Psoas muscle (tissue), 8 donors: ENCODE data around the gene TMEM54. TPM values are rescaled to one million over a fixed set of nuclear protein-coding genes. Genes with fewer than 3 reads are reported as not detected.

ENCODE experiments used
- ATAC-seq, 4 donors: fragments of 200-7000 bp; cut with Tn5 transposase; one replicate each; pipeline ENCODE4 v1.9.1; 2020; ENCODE audit warnings: moderate library complexity in 3 of 4, mild to moderate bottlenecking in 2 of 4
- DNase-seq, 2 donors: peaks; one replicate each; pipeline ENCODE4 v3.0.0-alpha.2; 2020
- H3K27ac ChIP-seq: fragments of 200-600 bp; one replicate; pipeline ENCODE4 v1.8.0; 2022
- H3K27me3 ChIP-seq, 3 donors: fragments of 200-600 bp in 1 of 3; one replicate each; pipeline versions ENCODE4 v1.6.1 to v1.8.0; 2013 to 2022; ENCODE audit warnings: low read length in 2 of 3, mild to moderate bottlenecking in 2 of 3, moderate library complexity in 1 of 3; ENCODE audit not compliant: insufficient read depth in 3 of 3
- H3K36me3 ChIP-seq, 2 donors: fragments of 200-600 bp in 1 of 2; one replicate each; pipeline versions ENCODE4 v1.6.1 to v1.8.0; 2013 to 2022; ENCODE audit warnings: low read depth in 1 of 2, mild to moderate bottlenecking in 1 of 2, moderate library complexity in 1 of 2; ENCODE audit not compliant: insufficient read depth in 1 of 2
- H3K4me1 ChIP-seq: fragments of 200-600 bp; one replicate; pipeline ENCODE4 v1.8.0; 2022
- H3K4me3 ChIP-seq: fragments of 200-600 bp; one replicate; pipeline ENCODE4 v1.8.0; 2022; ENCODE audit warnings: mild to moderate bottlenecking
- H3K9me3 ChIP-seq: fragments of 200-600 bp; one replicate; pipeline ENCODE4 v1.8.0; 2022
- CTCF ChIP-seq: fragments of 200-600 bp; IDR thresholded peaks from one replicate; pipeline ENCODE4 v1.8.0; 2022; ENCODE audit warnings: antibody characterized with exemption
- WGBS, 3 donors: extraction: QIAGEN DNeasy Blood & Tissue Kit; methylation state at CpG; one replicate each; pipeline versions ENCODE4 v1.1.6 to v1.1.7; 2013; 5-methylcytosine and 5-hydroxymethylcytosine counted together
- intact Hi-C, 2 donors: fragments of 100-400 bp; cut with DNase I; formaldehyde crosslinking; loops; one replicate each; pipeline versions ENCODE4 v1.11.0 to v1.14.2; 2022
- polyA plus RNA-seq, 3 donors: library from polyadenylated mRNA; stranded (reverse); fragments of 200-250 nt; gene quantifications; one replicate each; pipeline ENCODE4 v1.2.3, GENCODE V29; 2013
- total RNA-seq, 4 donors: library from RNA; stranded (reverse); fragmentation: NEBNext Ultra II Directional in 2 of 4; extraction: Animal tissue kit (Norgen Biotek cat#: 25700) in 2 of 4; gene quantifications; one replicate each; pipeline versions ENCODE4 v1.2.1 to v1.2.4, GENCODE V29; 2021 to 2023
- donor health status: healthy with polysubstance abuse.
- donor health status: DM: no; HTN: no; CAD: no; lungs with moderate emphysema.
- donor health status: Bipolar disorder and iron deficiency.
- donor health status: healthy.
- donor health status: DM: yes; HTN: yes; CAD: no.
- donor health status: DM: no; HTN: no; CAD: no.
- donor health status: DM: no; HTN: no; CAD: no.
- donor health status: DM: yes; HTN: yes; CAD: no.

TMEM54 gene
- total and polyA plus RNA-seq, 7 donors = 4.7 to 11.8 (median 5.9) TPM

GRCh38 chr1:32867671-32868070 lies 33.5 kb downstream of the TMEM54 start:
- no peak overlapping the region for H3K27ac ChIP-seq
- H3K4me1 ChIP-seq = peaks cover 20% of the 10 kb centered on the region
- H3K36me3 ChIP-seq = peaks cover 0 to 10% of the 10 kb centered on the region in 2 donors
- WGBS, 3 donors = 93 to 96% (median 93%) methylated on average over 7 of the region's 7 CpGs
- no peaks in the 10 kb centered on the region for H3K9me3 ChIP-seq
- DNase-seq (no peak), ATAC-seq (no peak)
- no peaks in the 10 kb centered on the region for H3K27me3 ChIP-seq
- TF ChIP-seq CTCF = no peak
- H3K4me3 ChIP-seq = no peak overlapping the region
- intact Hi-C loops = no loop called here

- intact Hi-C loops = no loop called here
- 85 to 91% (median 86%) methylated on average over 5 of the region's 5 CpGs for WGBS, 3 donors
- H3K27ac ChIP-seq = no peak overlapping the region
Observed at GRCh38 chr1:32867151-32867550, 34.0 kb downstream of the TMEM54 start.

GRCh38 chr1:32865639-32866405 lies 35.4 kb downstream of the TMEM54 start:
- Histone ChIP-seq H3K27ac (peak overlapping the region; percentile 54), H3K9me3 (no peaks in the 10 kb centered on the region), H3K36me3 (peaks cover 0 to 21% of the 10 kb centered on the region in 2 donors), H3K27me3 (no peaks in the 10 kb centered on the region), H3K4me1 (peaks cover 28% of the 10 kb centered on the region), H3K4me3 (no peak overlapping the region)
- no peak for DNase-seq
- no peak for TF ChIP-seq CTCF
- ATAC-seq = peak in 1 of 4 donors; percentile 29
- WGBS, 3 donors = 52 to 66% (median 54%) methylated on average over 3 of the region's 3 CpGs
- intact Hi-C loops = no loop called here

More at GRCh38 chr1:32867151-32867550, 34.0 kb downstream of the TMEM54 start:
- H3K9me3 ChIP-seq = no peaks in the 10 kb centered on the region
- H3K27me3 ChIP-seq = no peaks in the 10 kb centered on the region
- H3K4me1 ChIP-seq = peaks cover 23% of the 10 kb centered on the region
- H3K36me3 ChIP-seq = peaks cover 0 to 15% of the 10 kb centered on the region in 2 donors
- no peak for DNase-seq
- no peak for TF ChIP-seq CTCF
- no peak for ATAC-seq
- no peak overlapping the region for H3K4me3 ChIP-seq

- 49 to 56% (median 53%) methylated on average over 8 of the region's 8 CpGs for WGBS, 3 donors
- Histone ChIP-seq H3K9me3 (no peaks in the 10 kb centered on the region), H3K27me3 (no peaks in the 10 kb centered on the region), H3K4me1 (peaks cover 27% of the 10 kb centered on the region), H3K27ac (peak overlapping the region; percentile 10), H3K36me3 (peaks cover 0 to 23% of the 10 kb centered on the region in 2 donors), H3K4me3 (no peak overlapping the region)
- no peak for TF ChIP-seq CTCF
- ATAC-seq (peak; percentile 30 to 65 (median 42)), DNase-seq (no peak)
- intact Hi-C loops = no loop called here
Observed at GRCh38 chr1:32864375-32865019, 36.7 kb downstream of the TMEM54 start.
